HG03521 (cell line): ENCODE results near the gene CLEC18B.
"Not testable (repeated sequence)": the region's sequence is repeated elsewhere in the genome, so short reads cannot be mapped to it uniquely, and the experiment has no call there.

Experiments used
- ATAC-seq: cut with Tn5 transposase; IDR thresholded peaks from one replicate; pipeline ENCODE4 v1.9.1; 2021; ENCODE audit warnings: mild to moderate bottlenecking, moderate library complexity; ENCODE audit not compliant: unreplicated experiment

Gene CLEC18B

DNA sequence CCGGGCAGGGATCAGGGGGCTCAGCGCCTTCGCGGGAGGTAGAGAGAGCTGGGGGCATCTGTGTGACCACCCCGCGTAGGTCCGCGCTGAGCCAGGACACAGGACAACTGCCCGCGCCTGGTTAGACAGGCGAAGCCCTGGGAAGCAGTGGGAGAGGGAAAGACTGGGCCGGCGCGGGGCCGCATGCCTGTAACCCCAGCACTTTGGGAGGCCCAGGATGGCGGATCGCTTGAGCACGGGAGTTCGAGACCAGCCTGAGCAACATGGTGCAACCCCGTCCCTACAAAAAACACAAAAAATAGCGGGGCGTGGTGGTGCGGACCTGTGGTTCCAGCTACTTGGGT, 13.9 kb downstream of the CLEC18B start:
- not testable (repeated sequence) for ATAC-seq

DNA sequence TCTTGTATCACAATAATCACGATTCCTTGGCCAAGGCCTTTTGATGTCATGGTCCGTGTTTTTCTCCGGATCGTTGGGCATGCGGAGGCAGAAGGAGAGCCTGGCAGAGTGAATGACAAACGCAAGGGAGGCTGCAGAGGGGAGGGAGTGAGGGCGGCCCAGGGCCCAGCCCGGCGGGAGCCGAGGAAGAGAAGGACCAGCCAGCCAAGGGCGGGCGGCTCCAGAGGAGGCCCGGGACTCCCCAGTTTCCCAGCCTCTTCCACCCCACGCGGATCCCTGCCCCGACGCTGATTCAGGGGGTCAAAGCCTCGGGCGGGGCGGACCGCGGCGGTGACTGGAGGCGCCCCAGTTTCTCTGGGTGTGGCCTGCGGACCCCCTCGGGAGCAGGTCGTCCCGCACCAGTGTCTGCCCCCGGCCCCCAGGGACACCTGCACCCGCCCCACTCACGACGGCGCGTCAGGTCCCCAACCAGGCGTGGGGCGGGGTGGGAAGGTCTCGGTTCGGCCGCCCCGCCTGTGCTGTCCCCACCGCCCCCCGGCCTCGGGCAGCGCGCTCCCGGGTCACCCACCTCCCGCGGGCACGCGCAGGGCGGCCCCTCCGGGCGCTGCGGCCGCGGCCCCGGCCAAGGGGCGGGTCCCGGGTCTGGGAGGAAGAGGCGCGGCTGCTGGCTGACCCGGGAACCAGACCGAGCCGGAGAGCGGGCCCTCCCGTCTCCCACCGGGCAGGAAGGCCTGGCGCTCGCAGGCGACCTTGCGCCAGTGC, 14.5 kb downstream of the CLEC18B start:
- ATAC-seq, result not testable (repeated sequence)

DNA sequence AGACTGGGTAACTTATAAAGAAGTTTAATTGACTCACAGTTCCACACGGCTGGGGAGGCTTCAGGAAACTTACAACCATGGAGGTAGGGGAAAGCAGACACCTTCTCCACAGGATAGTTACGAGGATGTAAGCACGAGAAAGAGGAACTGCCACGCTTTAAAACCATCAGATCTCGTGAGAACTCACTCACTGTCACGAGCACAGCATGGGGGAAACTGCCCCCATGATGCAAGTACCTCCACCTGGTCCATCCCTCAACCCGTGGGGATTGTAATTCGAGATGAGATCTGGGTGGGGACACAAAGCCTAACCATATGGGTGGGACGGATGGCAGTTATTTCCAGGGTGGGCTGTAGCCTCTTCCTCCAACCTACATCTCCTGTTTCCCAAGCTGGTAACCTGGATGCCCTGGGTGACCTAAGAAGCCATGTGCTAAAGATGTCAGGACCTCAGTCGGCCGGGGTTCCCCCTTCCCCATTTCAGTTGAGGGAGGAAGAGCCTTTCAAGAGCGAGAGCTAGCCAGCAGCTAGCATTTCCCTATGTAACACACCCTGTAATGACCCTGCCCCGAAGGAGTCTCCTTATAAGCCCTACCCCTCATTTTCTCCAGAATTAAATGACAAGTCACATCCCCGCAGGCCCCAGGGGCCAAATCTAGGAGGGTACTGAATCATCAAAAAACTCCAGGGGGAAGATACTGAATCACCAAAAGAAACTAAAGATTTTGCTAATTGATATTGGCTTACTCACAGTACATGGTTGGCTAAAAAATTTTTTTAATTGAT, 16.9 kb downstream of the CLEC18B start:
- not testable (repeated sequence) for ATAC-seq

DNA sequence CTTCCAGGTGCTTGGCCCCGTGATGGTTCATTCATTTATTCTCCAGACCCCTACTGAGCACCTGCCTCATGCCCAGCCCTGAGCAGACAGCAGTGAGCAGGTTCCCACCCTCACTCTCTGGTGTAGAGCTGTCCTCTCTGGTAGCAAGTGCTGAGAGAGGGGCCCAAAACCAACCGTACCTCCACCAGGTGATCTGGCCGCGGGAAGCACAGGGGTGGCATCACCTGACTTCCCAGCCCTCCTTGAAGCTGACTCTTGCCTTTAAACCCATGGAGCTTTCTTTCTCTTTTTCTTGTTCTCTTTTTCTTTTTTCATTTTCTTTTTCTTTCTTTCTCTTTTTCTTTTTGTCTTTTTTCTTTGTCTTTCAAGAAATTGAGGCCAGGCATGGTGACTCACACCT, 21.0 kb downstream of the CLEC18B start:
- ATAC-seq, result not testable (repeated sequence)

DNA sequence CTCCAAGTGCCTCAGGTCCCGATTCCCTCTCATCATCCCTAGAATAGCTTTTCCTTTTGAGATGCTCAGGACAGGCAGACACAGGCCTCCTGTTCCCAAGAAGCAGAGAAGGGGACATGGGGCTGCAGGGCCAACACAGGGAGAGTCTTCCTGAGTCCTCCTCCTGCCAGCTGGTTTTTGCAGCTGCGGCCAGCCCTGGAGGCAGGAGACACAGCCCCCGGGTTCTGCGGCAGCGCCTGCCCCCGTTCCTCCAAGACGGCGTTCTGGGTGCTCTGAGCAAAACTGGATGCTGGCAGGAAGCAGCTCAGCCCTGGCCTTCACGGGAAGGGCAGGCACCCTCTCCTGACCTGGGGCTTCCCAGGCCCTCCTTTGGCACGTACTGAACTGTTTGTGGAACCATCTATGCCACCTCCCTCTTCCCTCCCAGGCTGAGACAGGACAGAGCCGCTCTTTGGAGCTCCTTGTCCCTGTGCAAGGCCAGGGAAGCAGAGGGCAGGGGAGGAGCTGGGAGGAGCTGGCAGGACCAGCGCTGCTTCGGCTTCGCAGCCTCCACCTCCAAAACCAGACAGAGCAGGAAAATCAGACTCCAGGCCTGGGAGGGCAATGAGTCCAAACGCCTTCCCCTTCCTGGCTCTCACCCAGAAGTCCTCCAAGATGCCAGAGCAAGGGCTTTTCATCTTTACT, 22.9 kb downstream of the CLEC18B start:
- not testable (repeated sequence) for ATAC-seq

DNA sequence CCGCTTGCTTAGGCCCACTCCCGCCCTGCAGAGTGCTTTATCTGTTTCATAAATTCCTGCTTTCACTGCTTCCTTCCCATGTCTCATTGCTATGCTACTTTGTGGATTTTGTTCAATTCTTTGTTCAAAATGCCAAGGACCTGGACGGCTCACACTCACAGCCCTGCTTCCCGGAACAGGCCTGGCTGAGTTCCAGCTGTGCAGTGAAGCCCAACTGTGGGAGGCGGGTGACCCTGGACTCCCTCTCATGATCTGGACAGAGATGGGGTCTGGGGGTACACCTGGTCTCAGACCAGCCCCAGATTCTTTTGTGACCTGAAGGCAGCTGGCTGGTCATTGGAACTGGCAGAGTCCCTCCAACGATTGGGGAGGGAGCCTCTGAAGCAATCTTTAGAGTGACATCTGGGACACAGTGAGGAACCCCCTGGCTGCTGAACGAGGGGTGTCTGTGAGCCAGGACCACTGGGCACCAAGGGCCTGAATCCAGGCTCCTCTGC, 24.7 kb downstream of the CLEC18B start:
- not testable (repeated sequence) for ATAC-seq

DNA sequence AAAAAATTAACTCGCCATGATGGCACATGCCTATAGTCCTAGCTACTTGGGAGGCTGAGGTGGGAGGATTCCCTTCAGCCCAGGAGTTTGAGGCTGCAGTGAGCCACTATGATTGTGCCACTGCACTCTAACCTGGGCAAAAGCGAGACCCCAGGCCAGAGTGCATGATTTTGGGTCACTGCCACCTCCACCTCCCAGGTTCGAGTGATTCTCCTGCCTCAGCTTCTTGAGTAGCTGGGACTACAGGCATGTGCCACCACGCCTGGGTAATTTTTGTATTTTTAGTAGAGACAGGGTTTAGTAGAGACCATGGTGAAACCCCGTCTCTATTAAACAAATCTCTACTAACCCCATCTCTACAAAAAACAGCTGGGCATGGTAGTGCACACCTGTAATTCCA, 26.7 kb downstream of the CLEC18B start:
- not testable (repeated sequence) for ATAC-seq

DNA sequence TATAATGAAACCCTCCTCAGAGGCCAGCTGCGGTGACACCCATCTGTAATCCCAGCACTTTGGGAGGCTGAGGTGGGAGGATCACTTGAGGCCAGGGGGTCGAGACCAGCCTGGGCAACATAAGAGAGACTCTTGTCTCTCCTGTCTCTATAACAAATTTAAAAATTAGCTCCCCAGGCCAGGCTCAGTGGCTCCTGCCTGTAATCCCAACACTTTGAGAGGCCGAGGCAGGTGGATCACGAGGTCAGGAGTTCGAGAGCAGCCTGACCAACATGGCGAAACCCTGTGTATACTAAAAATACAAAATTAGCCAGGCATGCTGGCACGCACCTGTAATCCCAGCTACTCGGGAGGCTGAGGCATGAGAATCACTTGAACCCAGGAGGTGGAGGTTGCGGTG, 27.1 kb downstream of the CLEC18B start:
- ATAC-seq, result not testable (repeated sequence)

DNA sequence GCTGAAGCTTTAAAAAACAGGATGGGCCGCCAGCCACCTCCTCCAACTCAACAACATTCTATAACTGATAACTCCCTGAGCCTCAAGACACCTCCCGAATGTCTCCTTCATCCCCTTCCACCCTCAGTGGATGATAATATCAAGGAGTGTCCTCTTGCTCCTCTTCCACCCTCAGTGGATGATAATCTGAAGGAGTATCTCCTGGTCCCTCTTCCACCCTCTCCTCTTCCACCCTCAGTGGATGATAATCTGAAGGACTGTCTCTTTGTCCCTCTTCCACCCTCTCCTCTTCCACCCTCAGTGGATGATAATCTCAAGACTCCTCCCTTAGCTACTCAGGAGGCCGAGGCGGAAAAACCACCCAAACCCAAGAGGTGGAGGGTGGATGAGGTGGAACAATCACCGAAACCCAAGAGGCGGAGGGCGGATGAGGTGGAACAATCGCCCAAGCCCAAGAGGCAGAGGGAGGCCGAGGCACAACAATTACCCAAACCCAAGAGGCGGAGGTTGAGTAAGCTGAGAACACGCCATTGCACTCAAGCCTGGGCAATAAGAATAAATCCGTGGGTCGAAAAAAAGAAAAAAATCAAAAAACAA, 29.7 kb downstream of the CLEC18B start:
- ATAC-seq, result not testable (repeated sequence)

DNA sequence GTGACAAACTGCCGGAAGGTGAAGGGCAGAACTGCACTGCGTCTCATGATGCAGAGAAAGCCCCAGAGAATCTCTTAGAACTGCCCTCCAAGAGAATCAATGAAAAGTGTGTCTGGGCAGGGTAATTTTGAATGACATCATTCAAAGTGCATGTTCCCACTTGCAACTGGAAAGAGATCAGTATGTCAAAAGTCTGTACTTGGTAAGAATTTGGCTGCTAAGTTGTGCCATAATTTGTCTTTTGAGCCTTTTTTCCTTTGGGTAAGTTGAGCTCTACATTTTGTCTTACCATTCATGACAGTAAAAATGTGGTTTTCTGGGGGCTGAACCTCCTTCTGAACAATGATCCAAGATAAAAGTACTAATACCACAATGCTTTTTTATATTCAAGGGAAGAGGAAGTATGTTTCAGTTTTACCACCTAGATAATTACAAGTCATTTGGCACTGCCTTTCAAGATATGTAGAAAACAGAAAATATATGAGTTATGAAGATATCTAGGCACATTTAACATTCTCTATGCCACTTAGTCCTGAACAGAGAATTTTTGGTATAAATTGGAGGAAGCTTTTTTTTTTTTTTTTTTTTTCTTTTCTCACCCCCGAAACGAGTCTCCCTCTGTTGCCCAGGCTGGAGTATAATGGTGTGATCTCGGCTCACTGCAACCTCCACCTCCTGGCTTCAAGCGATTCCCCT, 38.8 kb downstream of the CLEC18B start:
- ATAC-seq, result not testable (repeated sequence)

DNA sequence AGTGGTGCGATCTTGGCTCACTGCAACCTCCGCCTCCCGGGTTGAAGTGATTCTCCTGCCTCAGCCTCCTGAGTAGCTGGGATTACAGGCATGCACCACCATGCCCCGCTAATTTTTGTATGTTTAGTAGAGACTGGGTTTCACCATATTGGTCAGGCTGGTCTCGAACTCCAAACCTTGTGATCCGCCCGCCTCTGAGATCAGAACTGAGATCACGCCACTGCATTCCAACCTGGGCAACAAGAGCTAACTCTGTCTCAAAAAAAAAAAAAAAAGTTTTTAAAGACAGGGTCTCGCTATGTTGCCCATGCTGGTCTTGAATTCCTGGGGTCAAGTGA, 47.5 kb downstream of the CLEC18B start:
- ATAC-seq, result not testable (repeated sequence)

DNA sequence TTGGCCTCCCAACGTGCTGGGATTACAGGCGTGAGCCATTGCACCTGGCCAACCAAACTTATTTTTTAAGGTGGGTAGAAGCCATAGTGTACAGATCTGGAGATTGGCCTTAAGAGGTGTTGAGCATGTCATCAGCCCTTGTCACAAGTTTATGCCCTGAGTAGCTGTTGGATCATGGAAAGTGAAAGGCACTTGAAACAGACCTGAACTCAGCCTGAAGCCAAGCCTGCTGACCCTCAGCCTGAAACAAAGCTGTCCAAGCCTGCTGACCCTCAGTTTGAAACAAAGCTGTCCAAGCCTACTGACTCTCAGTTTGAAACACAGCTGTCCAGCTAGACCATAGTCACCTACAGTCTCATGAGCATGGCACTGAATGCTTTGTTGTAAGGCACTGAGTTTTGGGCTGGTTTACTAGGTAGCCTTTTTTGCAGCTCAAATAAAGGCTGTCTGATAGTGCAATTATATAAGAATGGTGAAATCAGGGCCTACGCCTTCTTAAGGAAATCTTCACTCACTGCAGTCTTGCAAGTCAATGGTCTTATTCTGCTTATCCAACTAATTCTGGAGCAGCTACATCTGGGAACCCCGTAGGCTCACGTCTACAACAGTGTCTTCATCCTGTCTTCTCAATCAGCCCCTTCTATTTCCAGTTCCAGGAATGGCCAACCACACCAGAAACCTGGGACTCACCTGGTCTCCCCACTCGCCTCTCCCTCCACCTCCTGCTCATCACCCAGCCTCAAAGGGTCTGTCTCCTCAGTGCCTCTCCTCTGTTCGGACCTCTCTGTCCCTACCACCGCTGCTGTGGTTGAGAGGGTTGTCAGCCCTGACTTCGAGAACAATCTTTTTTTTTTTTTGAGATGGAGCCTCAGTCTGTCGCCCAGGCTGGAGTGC, 48.1 kb downstream of the CLEC18B start:
- ATAC-seq, result no peak

DNA sequence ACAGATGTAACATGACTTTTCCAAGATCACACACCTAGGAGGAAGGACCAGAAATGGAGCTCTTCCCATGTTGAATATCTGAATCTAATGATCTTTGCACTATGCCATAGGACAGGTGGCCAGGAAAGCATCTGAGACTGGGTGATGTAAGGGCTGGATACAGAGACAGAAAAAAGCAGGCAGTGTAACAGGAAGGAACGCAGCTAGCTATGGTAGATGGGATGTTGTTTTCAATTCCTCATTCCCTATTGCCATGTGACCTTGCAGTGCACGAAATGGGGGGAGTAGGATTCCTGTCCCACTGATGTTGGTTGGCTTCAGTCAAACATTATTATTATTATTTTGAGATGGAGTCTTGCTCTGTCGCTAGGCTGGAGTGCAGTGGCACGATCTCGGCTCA, 48.9 kb downstream of the CLEC18B start:
- ATAC-seq, result no peak

DNA sequence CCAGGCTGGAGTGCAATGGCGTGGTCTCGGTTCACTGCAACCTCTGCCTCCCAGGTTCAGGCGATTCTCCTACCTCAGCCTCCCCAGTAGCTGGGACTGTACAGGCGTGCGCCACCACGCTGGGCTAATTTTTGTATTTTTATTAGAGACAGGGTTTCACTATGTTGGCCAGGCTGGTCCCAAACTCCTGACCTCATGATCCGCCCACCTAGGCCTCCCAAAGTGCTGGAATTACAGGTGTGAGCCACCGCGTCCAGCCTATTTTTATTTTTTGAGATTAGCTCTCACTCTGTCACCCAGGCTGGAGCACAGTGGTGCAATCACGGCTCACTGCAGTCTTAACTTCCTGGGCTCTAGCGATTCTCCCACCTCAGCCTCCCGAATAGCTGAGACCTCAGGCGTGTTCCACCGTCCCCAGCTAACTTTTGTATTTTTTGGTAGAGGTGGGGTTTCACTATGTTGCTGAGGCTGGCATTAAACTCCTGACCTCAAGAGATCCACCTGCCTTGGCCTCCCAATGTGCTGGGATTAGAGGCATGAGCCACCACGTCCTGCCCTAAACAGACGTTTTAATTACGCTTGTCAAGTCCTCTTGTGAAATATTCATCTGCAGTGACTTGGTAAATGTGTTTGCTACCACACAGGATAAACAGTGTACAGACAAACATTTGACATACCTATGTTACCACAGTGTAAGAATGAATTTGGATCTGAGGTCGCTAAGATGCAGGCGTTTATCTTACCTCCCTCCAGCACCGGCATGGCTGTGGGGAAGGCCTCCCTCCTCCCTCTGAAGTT, 50.7 kb downstream of the CLEC18B start:
- not testable (repeated sequence) for ATAC-seq

DNA sequence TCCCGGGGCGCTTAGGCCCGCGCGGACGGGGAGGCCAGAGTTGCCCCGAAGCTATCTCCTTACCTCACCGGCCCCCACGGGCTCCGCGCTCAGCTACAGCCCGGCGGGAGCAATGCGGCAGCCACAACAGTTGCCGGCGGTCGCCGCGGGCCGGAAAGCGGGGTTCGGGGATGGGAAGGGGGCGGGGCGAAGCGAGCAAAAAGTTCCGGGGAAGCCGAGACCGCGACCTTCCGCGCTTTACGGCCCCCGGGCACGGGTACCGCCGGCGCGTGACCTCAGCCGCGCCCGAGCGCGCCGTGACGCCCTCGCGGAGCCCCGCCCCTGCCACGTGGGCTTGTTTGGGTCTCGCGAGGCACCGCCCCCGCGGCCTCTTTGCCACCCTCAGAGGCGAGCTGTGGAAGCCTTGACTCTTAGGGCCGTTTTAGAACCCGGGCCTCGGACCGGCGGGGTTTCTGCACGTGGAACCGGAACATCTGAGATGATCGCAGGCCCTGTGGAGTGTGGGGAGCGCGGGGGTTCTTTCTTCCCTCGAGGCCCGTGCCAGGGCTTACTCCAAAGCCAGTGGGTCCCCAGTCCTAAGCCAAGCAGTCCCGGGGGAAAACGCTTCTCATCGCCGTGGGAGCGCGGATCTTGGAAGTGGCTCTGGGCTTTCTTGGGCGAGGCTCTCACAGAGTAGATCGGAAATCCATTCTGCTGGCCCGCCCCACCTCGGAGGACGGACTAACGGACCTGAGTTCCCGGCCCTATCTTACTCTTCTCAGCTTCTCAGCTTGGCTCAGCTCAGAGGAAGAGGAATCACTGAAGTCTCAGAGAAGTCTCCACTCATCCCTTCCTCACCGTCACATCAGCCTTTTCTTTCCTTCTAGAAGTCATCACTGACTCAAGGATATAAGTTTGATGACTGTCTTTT, 53.0 kb downstream of the CLEC18B start:
- ATAC-seq, result peak; percentile 95

DNA sequence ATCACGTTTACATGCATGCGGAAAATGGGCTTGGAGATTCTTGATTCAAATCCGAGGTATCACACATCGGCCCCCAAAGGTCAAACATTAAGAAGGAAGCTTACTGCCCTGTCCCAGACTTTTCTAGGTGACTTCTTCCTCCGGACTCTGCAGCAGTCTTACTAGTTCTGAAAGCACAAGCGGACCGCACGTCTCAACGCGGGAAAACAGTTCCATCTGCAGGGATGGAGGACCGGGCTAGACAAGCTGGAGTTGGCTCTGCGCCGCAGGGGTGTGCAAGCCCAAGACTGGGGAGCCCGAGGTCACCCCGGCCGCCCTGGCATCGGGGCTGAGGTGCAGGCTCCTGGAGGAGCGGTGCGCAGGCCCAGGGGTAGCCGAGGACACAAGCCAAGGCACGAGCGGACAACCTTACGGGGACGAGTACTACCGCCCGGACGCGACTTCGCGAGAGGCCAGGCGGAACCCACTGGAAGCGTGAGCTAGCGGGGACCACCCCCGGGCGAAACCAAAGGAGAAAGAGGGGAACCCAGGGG, 53.7 kb downstream of the CLEC18B start:
- ATAC-seq, result not testable (repeated sequence)
